HCT116 (cell line): ENCODE data around the gene GLTP. TPM values are rescaled to one million over a fixed set of nuclear protein-coding genes. Genes with fewer than 3 reads are reported as not detected.

Experiments
- ATAC-seq: fragments of 200-7000 bp; cut with Tn5 transposase; 2 replicates; pipeline ENCODE4 v1.9.1; 2020; ENCODE audit warnings: mild to moderate bottlenecking, moderate library complexity
- BruUV-seq: library from RNA; stranded (reverse); fragments of 400-500 nt; replicated peaks from 2 replicates; lab custom pipeline; 2021; lab: Mats Ljungman, UMichigan
- CTCF ChIA-PET: fragments of 300-600 bp; sonication (Branson Sonifier 250); formaldehyde crosslinking; loops from one replicate; lab custom pipeline; 2021; ENCODE audit warnings: antibody characterized with exemption; lab: Charles Lee
- POLR2A ChIA-PET: fragments of 300-600, 350-600 bp; sonication (Branson Sonifier 250); formaldehyde crosslinking; loops from one replicate; lab custom pipeline; 2021; ENCODE audit warnings: antibody characterized with exemption; lab: Charles Lee
- RAD21 ChIA-PET, 2 experiments: fragments of 300-600 bp; sonication (Branson Sonifier 250); formaldehyde crosslinking; loops; one replicate each; lab custom pipeline; 2023; ENCODE audit warnings: low total read pairs in 2 of 2; ENCODE audit not compliant: uncharacterized antibody in 2 of 2, unreplicated experiment in 2 of 2, low non-redundant PET in 1 of 2; lab: Charles Lee
- DNase-seq: peaks from one replicate; pipeline ENCODE4 v3.0.0-alpha.2; 2010; ENCODE audit warnings: low read depth, low spot score
- H2AFZ ChIP-seq: fragments of 200-600 bp; shearing (Covaris generic), sonication (generic); 2 replicates; pipeline ENCODE4 v1.6.1; 2017; ENCODE audit warnings: low read depth, mixed run types, mixed read lengths, antibody characterized with exemption, low read length; ENCODE audit not compliant: poor library complexity, severe bottlenecking
- H3K27ac ChIP-seq: 2 replicates; pipeline ENCODE4 v1.5.1; 2012; ENCODE audit warnings: low read depth, low read length
- H3K27me3 ChIP-seq: fragments of 200-600 bp; sonication (generic); 2 replicates; pipeline ENCODE4 v1.6.1; 2016; ENCODE audit warnings: mixed run types, low read length, mixed read lengths; ENCODE audit not compliant: insufficient read depth
- H3K36me3 ChIP-seq, 2 experiments: fragments of 200-500 bp in 1 of 2; fragments of 200-600 bp in 1 of 2; sonication (Bioruptor generic) in 1 of 2; sonication (generic) in 1 of 2; 2 replicates each; pipeline versions ENCODE4 v1.5.1 to v1.6.1; 2014 to 2016; ENCODE audit warnings: low read length in 2 of 2, inconsistent platforms in 1 of 2, mixed read lengths in 1 of 2, mixed run types in 1 of 2; ENCODE audit not compliant: insufficient read depth in 2 of 2, control insufficient read depth in 1 of 2
- H3K4me1 ChIP-seq, 2 experiments: fragments of 200-600 bp in 1 of 2; sonication (generic) in 1 of 2; 2 replicates each; pipeline versions ENCODE4 v1.5.1 to v1.6.1; 2012 to 2017; ENCODE audit warnings: low read length in 2 of 2, inconsistent platforms in 1 of 2, mild to moderate bottlenecking in 1 of 2, mixed read lengths in 1 of 2, mixed run types in 1 of 2, moderate library complexity in 1 of 2; ENCODE audit not compliant: insufficient read depth in 2 of 2, control insufficient read depth in 1 of 2
- H3K4me2 ChIP-seq: fragments of 200-600 bp; sonication (generic); 2 replicates; pipeline ENCODE4 v1.6.1; 2017; ENCODE audit warnings: mixed run types, low read length, mixed read lengths
- H3K4me3 ChIP-seq, 2 experiments: fragments of 200-600 bp in 1 of 2; sonication (generic) in 1 of 2; replicated peaks in 1 of 2; 2 replicates each; pipeline ENCODE4 v1.5.1; 2011 to 2016; ENCODE audit warnings: low read length in 2 of 2, control low read depth in 1 of 2, low read depth in 1 of 2, mild to moderate bottlenecking in 1 of 2, mixed read lengths in 1 of 2, mixed run types in 1 of 2
- H3K79me2 ChIP-seq: fragments of 200-600 bp; sonication (generic); 2 replicates; pipeline ENCODE4 v1.6.1; 2017; ENCODE audit warnings: mild to moderate bottlenecking, mixed run types, low read length, moderate library complexity, mixed read lengths; ENCODE audit not compliant: insufficient read depth
- H3K9ac ChIP-seq: fragments of 200-600 bp; sonication (generic); 2 replicates; pipeline ENCODE4 v1.6.1; 2016; ENCODE audit warnings: low read length, mixed read lengths
- H3K9me2 ChIP-seq: fragments of 200-600 bp; sonication (generic), shearing (Covaris generic); 2 replicates; pipeline ENCODE4 v1.6.1; 2017; ENCODE audit warnings: mixed run types, mild to moderate bottlenecking, moderate library complexity; ENCODE audit not compliant: insufficient read depth
- H3K9me3 ChIP-seq, 2 experiments: fragments of 200-500 bp in 1 of 2; fragments of 200-600 bp in 1 of 2; sonication (Bioruptor generic) in 1 of 2; sonication (generic) in 1 of 2; 2 replicates each; pipeline ENCODE4 v1.6.1; 2014 to 2017; ENCODE audit warnings: low read length in 2 of 2, mixed read lengths in 2 of 2, inconsistent platforms in 1 of 2, low read depth in 1 of 2, mild to moderate bottlenecking in 1 of 2, mixed run types in 1 of 2, moderate library complexity in 1 of 2; ENCODE audit not compliant: control insufficient read depth in 1 of 2, insufficient read depth in 1 of 2
- H4K20me1 ChIP-seq: fragments of 200-600 bp; sonication (generic), shearing (Covaris generic); 2 replicates; pipeline ENCODE4 v1.6.1; 2017; ENCODE audit warnings: mixed run types, mild to moderate bottlenecking, moderate library complexity; ENCODE audit not compliant: insufficient read depth
- ELF1 ChIP-seq: IDR thresholded peaks from 2 replicates; pipeline ENCODE4 v1.6.1; 2012; ENCODE audit warnings: low read depth, borderline replicate concordance
- EZH2 ChIP-seq: fragments of 200-600 bp; sonication (generic); IDR thresholded peaks from 2 replicates; pipeline ENCODE4 v1.6.1; 2017; ENCODE audit warnings: antibody characterized with exemption, mixed run types
- EZH2phosphoT487 ChIP-seq: fragments of 200-600 bp; IDR thresholded peaks from 2 replicates; pipeline ENCODE4 v1.6.1; 2018; ENCODE audit warnings: antibody characterized with exemption, borderline replicate concordance
- JUND ChIP-seq: IDR thresholded peaks from 2 replicates; pipeline ENCODE4 v1.6.1; 2012
- POLR2A ChIP-seq: IDR thresholded peaks from 2 replicates; pipeline ENCODE4 v1.7.0; 2011; ENCODE audit warnings: borderline replicate concordance; ENCODE audit not compliant: insufficient read depth, insufficient read length; ENCODE audit errors: extremely low read depth
- POLR2AphosphoS5 ChIP-seq: IDR thresholded peaks from 2 replicates; pipeline ENCODE4 v1.6.1; 2011; ENCODE audit warnings: mild to moderate bottlenecking, low read depth, low read length, moderate library complexity
- RAD21 ChIP-seq: IDR thresholded peaks from 2 replicates; pipeline ENCODE4 v1.6.1; 2012; ENCODE audit warnings: low read depth, mild to moderate bottlenecking
- TCF7L2 ChIP-seq: IDR thresholded peaks from 2 replicates; pipeline ENCODE4 v1.7.0; 2011; ENCODE audit warnings: borderline replicate concordance, inconsistent platforms; ENCODE audit not compliant: insufficient read depth, insufficient read length; ENCODE audit errors: extremely low read depth
- YY1 ChIP-seq: IDR thresholded peaks from 2 replicates; pipeline ENCODE4 v1.6.1; 2011; ENCODE audit warnings: low read length, low read depth, moderate library complexity, mild to moderate bottlenecking; ENCODE audit not compliant: insufficient replicate concordance; ENCODE audit errors: extremely low read depth
- ZNF274 ChIP-seq: fragments of 200-500 bp; sonication (Bioruptor generic); IDR thresholded peaks from 2 replicates; pipeline ENCODE4 v1.6.1; 2014; ENCODE audit warnings: mild to moderate bottlenecking, low read depth, low read length, inconsistent platforms
- intact Hi-C: fragments of 100-400 bp; cut with micrococcal nuclease; formaldehyde crosslinking; loops from 2 replicates; pipeline ENCODE4 v1.10.0; 2022
- total RNA-seq: library from RNA; stranded (reverse); gene quantifications from one replicate; pipeline ENCODE4 v1.2.1, GENCODE V29; 2021; ENCODE audit not compliant: unreplicated experiment
- TF ChIP-seq, protein P1 (sequence below): IDR thresholded peaks from 2 replicates; pipeline ENCODE4 v1.6.1; 2012; ENCODE audit warnings: low read depth
- TF ChIP-seq, protein P2 (sequence below): IDR thresholded peaks from 2 replicates; pipeline ENCODE4 v1.6.1; 2012

GLTP gene
- total RNA-seq, 1 experiment from 2014 or later: 26.6 TPM

DNA sequence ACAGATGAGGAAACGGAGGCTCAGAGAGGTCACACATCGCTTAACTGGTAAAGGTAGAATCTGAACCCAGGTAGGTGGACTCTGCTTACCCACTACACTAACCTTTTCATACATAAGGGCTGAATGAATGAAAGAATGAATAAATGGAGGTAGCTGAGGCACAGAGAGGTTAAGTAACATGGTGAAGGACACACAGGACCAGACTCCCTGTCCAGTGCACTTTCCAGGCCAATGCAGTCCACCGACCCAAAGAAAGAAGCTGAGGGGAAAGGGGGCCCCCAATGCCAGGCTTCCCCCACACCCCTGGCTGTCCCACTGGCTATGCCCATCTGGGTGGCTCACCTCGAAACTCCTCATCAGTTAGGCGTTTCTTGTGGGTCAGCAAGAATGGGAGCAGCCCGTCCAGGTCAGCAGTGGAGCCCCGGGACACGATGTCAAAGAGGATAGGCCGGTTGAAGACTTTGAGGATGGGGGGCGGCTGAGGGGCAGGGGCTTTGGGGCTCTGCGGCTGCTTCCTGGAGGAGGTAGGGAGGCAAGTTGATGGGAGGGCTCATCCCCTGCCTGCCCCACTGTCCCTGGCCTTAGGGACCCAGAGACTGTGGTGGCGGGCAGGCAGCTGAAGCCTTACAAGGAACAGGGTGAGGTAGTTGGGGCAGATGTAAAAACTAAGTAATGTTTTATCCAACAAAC, 72.2 kb downstream of the GLTP start:
- intact Hi-C loops: no loop called here
- no peaks in the 10 kb centered on the region for H4K20me1 ChIP-seq
- H3K27me3 ChIP-seq: no peaks in the 10 kb centered on the region
- ChIA-PET POLR2A (no interaction called here), RAD21 (no interaction called here), CTCF (no interaction called here)
- ATAC-seq (no peak), DNase-seq (no peak)
- H3K79me2 ChIP-seq: no peaks in the 10 kb centered on the region
- no peak overlapping the region for H3K27ac ChIP-seq
- H3K9me3 ChIP-seq: no peaks in the 10 kb centered on the region
- H2AFZ ChIP-seq: no peak overlapping the region
- H3K9me2 ChIP-seq: no peaks in the 10 kb centered on the region
- no peak overlapping the region for H3K9ac ChIP-seq
- BruUV-seq: no TSS peak
- H3K4me2 ChIP-seq: no peak overlapping the region
- H3K4me3 ChIP-seq: no peak overlapping the region
- TF ChIP-seq JUND (no peak), EZH2phosphoT487 (no peak), ELF1 (no peak), RAD21 (no peak), ZNF274 (no peak), YY1 (no peak), POLR2A (no peak), POLR2AphosphoS5 (no peak), EZH2 (no peak), TCF7L2 (no peak)
- TF ChIP-seq, protein P1, sequence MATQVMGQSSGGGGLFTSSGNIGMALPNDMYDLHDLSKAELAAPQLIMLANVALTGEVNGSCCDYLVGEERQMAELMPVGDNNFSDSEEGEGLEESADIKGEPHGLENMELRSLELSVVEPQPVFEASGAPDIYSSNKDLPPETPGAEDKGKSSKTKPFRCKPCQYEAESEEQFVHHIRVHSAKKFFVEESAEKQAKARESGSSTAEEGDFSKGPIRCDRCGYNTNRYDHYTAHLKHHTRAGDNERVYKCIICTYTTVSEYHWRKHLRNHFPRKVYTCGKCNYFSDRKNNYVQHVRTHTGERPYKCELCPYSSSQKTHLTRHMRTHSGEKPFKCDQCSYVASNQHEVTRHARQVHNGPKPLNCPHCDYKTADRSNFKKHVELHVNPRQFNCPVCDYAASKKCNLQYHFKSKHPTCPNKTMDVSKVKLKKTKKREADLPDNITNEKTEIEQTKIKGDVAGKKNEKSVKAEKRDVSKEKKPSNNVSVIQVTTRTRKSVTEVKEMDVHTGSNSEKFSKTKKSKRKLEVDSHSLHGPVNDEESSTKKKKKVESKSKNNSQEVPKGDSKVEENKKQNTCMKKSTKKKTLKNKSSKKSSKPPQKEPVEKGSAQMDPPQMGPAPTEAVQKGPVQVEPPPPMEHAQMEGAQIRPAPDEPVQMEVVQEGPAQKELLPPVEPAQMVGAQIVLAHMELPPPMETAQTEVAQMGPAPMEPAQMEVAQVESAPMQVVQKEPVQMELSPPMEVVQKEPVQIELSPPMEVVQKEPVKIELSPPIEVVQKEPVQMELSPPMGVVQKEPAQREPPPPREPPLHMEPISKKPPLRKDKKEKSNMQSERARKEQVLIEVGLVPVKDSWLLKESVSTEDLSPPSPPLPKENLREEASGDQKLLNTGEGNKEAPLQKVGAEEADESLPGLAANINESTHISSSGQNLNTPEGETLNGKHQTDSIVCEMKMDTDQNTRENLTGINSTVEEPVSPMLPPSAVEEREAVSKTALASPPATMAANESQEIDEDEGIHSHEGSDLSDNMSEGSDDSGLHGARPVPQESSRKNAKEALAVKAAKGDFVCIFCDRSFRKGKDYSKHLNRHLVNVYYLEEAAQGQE: no peak
- TF ChIP-seq, protein P2, sequence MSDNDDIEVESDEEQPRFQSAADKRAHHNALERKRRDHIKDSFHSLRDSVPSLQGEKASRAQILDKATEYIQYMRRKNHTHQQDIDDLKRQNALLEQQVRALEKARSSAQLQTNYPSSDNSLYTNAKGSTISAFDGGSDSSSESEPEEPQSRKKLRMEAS: no peak
- no peaks in the 10 kb centered on the region for H3K36me3 ChIP-seq
- no peaks in the 10 kb centered on the region for H3K4me1 ChIP-seq
